Transverse colon (tissue), 4 donors: ENCODE measurements around the gene OR8B3. TPM values are rescaled to one million over a fixed set of nuclear protein-coding genes. Genes with fewer than 3 reads are reported as not detected.
"Not testable (repeated sequence)": the region's sequence is repeated elsewhere in the genome, so short reads cannot be mapped to it uniquely, and the experiment has no call there.

ENCODE experiments used
- DNase-seq: peaks from one replicate; pipeline ENCODE4 v3.0.0-alpha.2; 2019
- H3K27ac ChIP-seq, 4 donors: fragments of 200-600 bp; sonication (generic); 2 replicates each; pipeline ENCODE4 v1.5.1; 2016 to 2018; ENCODE audit warnings: inconsistent platforms in 4 of 4
- H3K27me3 ChIP-seq: fragments of 200-600 bp; sonication (generic); 2 replicates; pipeline ENCODE4 v1.5.1; 2017; ENCODE audit warnings: inconsistent platforms
- H3K36me3 ChIP-seq, 4 donors: fragments of 200-600 bp; sonication (generic); 2 replicates each; pipeline ENCODE4 v1.5.1; 2017 to 2019; ENCODE audit warnings: inconsistent platforms in 4 of 4
- H3K4me1 ChIP-seq, 4 donors: fragments of 200-600 bp; sonication (generic); 2 replicates each; pipeline ENCODE4 v1.5.1; 2017 to 2020; ENCODE audit warnings: inconsistent platforms in 4 of 4
- H3K4me3 ChIP-seq, 4 donors: fragments of 200-600 bp; sonication (generic); 1 replicate in 1 of 4; 2 replicates in 3 of 4; pipeline versions ENCODE4 v1.5.1 to v1.6.1; 2017 to 2019; ENCODE audit warnings: inconsistent platforms in 4 of 4
- H3K9me3 ChIP-seq, 2 donors: fragments of 200-600 bp; sonication (generic); 2 replicates each; pipeline ENCODE4 v1.5.1; 2017 to 2019; ENCODE audit warnings: inconsistent platforms in 2 of 2
- CTCF ChIP-seq, 5 experiments: fragments of 200-600 bp in 3 of 5; fragments of 450-650 bp in 2 of 5; sonication (generic) in 3 of 5; IDR thresholded peaks; 1 replicate in 2 of 5; 2 replicates in 3 of 5; pipeline ENCODE4 v1.5.1; 2016 to 2017; ENCODE audit warnings: antibody characterized with exemption in 5 of 5, inconsistent platforms in 3 of 5, mild to moderate bottlenecking in 2 of 5, moderate library complexity in 1 of 5
- EP300 ChIP-seq: sonication (generic); formaldehyde crosslinking; IDR thresholded peaks from one replicate; pipeline ENCODE4 v1.6.1; 2017; ENCODE audit warnings: antibody characterized with exemption, low read depth
- POLR2A ChIP-seq: fragments of 450-650 bp; IDR thresholded peaks from one replicate; pipeline ENCODE4 v1.6.1; 2016; ENCODE audit warnings: antibody characterized with exemption, mild to moderate bottlenecking, moderate library complexity
- POLR2AphosphoS5 ChIP-seq, 3 donors: sonication (generic); formaldehyde crosslinking; IDR thresholded peaks; one replicate each; pipeline ENCODE4 v1.6.1; 2016; ENCODE audit warnings: antibody characterized with exemption in 3 of 3
- WGBS, 2 donors: methylation state at CpG; one replicate each; pipeline ENCODE4 v1.1.5; 2018; ENCODE audit warnings: low coverage in 1 of 2; 5-methylcytosine and 5-hydroxymethylcytosine counted together
- in situ Hi-C, 4 donors: fragments of 200-750 bp; cut with MboI; loops; one replicate each; pipeline versions ENCODE4 v1.15.0 to v1.15.1; 2017; ENCODE audit warnings: low sequenced_read_pairs in 3 of 4, low pct_ligation_motif_present in 1 of 4, low pct_unique_long_range_greater_than_20kb in 1 of 4
- intact Hi-C: fragments of 100-400 bp; cut with DNase I; formaldehyde crosslinking; loops from one replicate; pipeline ENCODE4 v1.15.1; 2023; ENCODE audit warnings: low total_unique reads
- total RNA-seq, 4 donors: library from RNA; depleted of rRNA; stranded (reverse); fragments of >200 nt; gene quantifications; one replicate each; pipeline ENCODE4 v1.1.0, GENCODE V29; 2016

The OR8B3 gene
- total RNA-seq, 4 donors from 2014 or later = not detected

GRCh38 chr11:124415356-124415923 is 16.6 kb upstream of the OR8B3 start:
- peaks cover 17% of the 10 kb centered on the region for H3K27me3 ChIP-seq
- H3K4me1 ChIP-seq = no peaks in the 10 kb centered on the region
- intact Hi-C loops (no loop called here), in situ Hi-C loops (loop anchor here (5.0 to 25.0 kb wide), 5 partner anchors 159 to 447 kb away; partner anchors contain the start of gene ROBO3 (in 1 of the 4))
- TF ChIP-seq POLR2AphosphoS5 (IDR thresholded peaks at IDR 0.05) (no peak), POLR2A (no peak), CTCF (IDR thresholded peaks at IDR 0.05) (peak; percentile 34 to 77 (median 56)), EP300 (no peak)
- WGBS, 2 donors = 9 to 14% methylated on average over 5 of the region's 5 CpGs
- no peaks in the 10 kb centered on the region for H3K36me3 ChIP-seq
- H3K4me3 ChIP-seq = no peak overlapping the region
- H3K27ac ChIP-seq = no peak overlapping the region
- H3K9me3 ChIP-seq = no peaks in the 10 kb centered on the region
- DNase-seq = no peak

GRCh38 chr11:124409906-124410305 is 11.1 kb upstream of the OR8B3 start:
- TF ChIP-seq EP300 (no peak), CTCF (IDR thresholded peaks at IDR 0.05) (no peak), POLR2A (no peak), POLR2AphosphoS5 (IDR thresholded peaks at IDR 0.05) (no peak)
- intact Hi-C loops = no loop called here
- no peak overlapping the region for H3K4me3 ChIP-seq

GRCh38 chr11:124405581-124405980 is 6.8 kb upstream of the OR8B3 start:
- Histone ChIP-seq H3K27ac (no peak overlapping the region), H3K27me3 (peaks cover 10% of the 10 kb centered on the region), H3K4me1 (no peaks in the 10 kb centered on the region), H3K36me3 (no peaks in the 10 kb centered on the region), H3K4me3 (no peak overlapping the region), H3K9me3 (no peaks in the 10 kb centered on the region)
- intact Hi-C loops = no loop called here
- WGBS, 2 donors = 33 to 45% methylated on average over 2 of the region's 2 CpGs
- TF ChIP-seq POLR2A (no peak), EP300 (no peak), CTCF (IDR thresholded peaks at IDR 0.05) (no peak), POLR2AphosphoS5 (IDR thresholded peaks at IDR 0.05) (no peak)
- DNase-seq = no peak
- in situ Hi-C loops = loop anchor here in 2 of 4 donors (25.0 kb wide), 2 partner anchors 432 to 457 kb away; partner anchors contain the start of gene ROBO3 (in 1 of the 2)

More at GRCh38 chr11:124409906-124410305, 11.1 kb upstream of the OR8B3 start:
- H3K4me1 ChIP-seq = no peaks in the 10 kb centered on the region
- H3K9me3 ChIP-seq = no peaks in the 10 kb centered on the region
- peaks cover 18% of the 10 kb centered on the region for H3K27me3 ChIP-seq
- no peak for DNase-seq
- 73 to 86% methylated on average over 2 to 7 of the region's 7 CpGs for WGBS, 2 donors
- no peaks in the 10 kb centered on the region for H3K36me3 ChIP-seq
- in situ Hi-C loops = loop anchor here in 3 of 4 donors (10.0 to 25.0 kb wide), 4 partner anchors 165 to 452 kb away; partner anchors contain the start of gene ROBO3 (in 1 of the 3)
- no peak overlapping the region for H3K27ac ChIP-seq

GRCh38 chr11:124403186-124403585 is 4.4 kb upstream of the OR8B3 start:
- H3K4me3 ChIP-seq, H3K27ac ChIP-seq, H3K4me1 ChIP-seq, H3K36me3 ChIP-seq, intact Hi-C loops, H3K9me3 ChIP-seq, DNase-seq, H3K27me3 ChIP-seq: not testable (repeated sequence)
- WGBS, 2 donors = 91% methylated on average over 15 of the region's 27 CpGs; no CpG with 5 or more reads in 1 of the 2 donors
- in situ Hi-C loops = loop anchor here in 2 of 4 donors (25.0 kb wide), 2 partner anchors 434 to 459 kb away; partner anchors contain the start of gene ROBO3 (in 1 of the 2)
